Measurements from ENCODE around the gene RHBDD1. TPM values are rescaled to one million over a fixed set of nuclear protein-coding genes. Genes with fewer than 3 reads are reported as not detected.

RHBDD1 gene
- total RNA-seq, 2 experiments from 2014 or later = 29.1 to 35.0 TPM

Other genes starting within 250 kb of the RHBDD1 start
- gene IRS1, start 36.2 kb upstream of the RHBDD1 start, total RNA-seq = 1 to 10 TPM; 4.4 to 5.1 TPM